Thyroid gland (tissue), 4 donors: Measurements from ENCODE around the gene FNTB.

Experiments used
- POLR2A ChIP-seq, 2 donors: fragments of 450-650 bp; IDR thresholded peaks; one replicate each; pipeline ENCODE4 v1.6.1; 2017; ENCODE audit warnings: antibody characterized with exemption in 2 of 2, mild to moderate bottlenecking in 2 of 2, moderate library complexity in 1 of 2
- TF ChIP-seq, protein P1 (sequence below), 6 experiments: fragments of 200-600 bp in 3 of 6; fragments of 450-650 bp in 3 of 6; sonication (generic) in 3 of 6; IDR thresholded peaks; one replicate each; pipeline ENCODE4 v1.5.1; 2016 to 2019; ENCODE audit warnings: antibody characterized with exemption in 6 of 6, mild to moderate bottlenecking in 2 of 6, inconsistent platforms in 1 of 6, moderate library complexity in 1 of 6

DNA sequence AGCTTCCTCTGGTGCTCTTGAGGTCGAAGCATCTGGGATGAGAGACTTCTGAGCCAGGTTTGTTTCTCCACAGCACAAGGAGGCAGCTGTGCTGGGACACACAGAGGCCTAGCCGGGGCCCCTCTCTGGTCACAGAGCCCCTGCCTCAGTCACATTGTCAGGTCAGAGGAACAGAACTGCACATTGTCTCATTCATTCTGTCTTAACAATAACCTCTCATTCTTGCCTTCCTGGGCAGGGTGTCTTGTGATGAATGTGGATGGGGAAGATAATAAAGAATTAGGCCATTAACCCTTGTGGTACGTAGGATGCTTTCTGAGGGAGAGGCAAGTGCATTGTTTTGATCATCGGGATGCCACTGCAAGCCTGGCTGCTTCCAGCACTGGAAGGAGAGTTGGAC, 29.8 kb downstream of the FNTB start:
- TF ChIP-seq, protein P1, sequence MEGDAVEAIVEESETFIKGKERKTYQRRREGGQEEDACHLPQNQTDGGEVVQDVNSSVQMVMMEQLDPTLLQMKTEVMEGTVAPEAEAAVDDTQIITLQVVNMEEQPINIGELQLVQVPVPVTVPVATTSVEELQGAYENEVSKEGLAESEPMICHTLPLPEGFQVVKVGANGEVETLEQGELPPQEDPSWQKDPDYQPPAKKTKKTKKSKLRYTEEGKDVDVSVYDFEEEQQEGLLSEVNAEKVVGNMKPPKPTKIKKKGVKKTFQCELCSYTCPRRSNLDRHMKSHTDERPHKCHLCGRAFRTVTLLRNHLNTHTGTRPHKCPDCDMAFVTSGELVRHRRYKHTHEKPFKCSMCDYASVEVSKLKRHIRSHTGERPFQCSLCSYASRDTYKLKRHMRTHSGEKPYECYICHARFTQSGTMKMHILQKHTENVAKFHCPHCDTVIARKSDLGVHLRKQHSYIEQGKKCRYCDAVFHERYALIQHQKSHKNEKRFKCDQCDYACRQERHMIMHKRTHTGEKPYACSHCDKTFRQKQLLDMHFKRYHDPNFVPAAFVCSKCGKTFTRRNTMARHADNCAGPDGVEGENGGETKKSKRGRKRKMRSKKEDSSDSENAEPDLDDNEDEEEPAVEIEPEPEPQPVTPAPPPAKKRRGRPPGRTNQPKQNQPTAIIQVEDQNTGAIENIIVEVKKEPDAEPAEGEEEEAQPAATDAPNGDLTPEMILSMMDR (IDR thresholded peaks at IDR 0.05) = no peak
- no peak for TF ChIP-seq POLR2A (IDR thresholded peaks at IDR 0.05)
